ENCODE results near the gene UBQLN4.

DNA sequence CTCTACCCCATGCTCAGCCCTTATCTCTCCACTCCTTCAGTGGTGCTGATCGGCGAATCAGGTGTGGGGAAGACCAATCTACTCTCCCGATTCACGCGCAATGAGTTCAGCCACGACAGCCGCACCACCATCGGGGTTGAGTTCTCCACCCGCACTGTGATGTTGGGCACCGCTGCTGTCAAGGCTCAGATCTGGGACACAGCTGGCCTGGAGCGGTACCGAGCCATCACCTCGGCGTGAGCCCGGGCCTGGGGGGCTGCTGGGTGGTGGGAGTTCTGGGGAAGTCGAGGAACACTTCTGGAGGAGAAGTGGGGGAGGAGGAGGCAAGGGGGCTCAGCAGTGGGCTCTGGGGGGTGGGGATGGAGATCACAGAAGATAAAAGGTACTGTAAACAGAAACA, 12.3 kb upstream of the UBQLN4 start:
- TF ChIP-seq, protein P1, sequence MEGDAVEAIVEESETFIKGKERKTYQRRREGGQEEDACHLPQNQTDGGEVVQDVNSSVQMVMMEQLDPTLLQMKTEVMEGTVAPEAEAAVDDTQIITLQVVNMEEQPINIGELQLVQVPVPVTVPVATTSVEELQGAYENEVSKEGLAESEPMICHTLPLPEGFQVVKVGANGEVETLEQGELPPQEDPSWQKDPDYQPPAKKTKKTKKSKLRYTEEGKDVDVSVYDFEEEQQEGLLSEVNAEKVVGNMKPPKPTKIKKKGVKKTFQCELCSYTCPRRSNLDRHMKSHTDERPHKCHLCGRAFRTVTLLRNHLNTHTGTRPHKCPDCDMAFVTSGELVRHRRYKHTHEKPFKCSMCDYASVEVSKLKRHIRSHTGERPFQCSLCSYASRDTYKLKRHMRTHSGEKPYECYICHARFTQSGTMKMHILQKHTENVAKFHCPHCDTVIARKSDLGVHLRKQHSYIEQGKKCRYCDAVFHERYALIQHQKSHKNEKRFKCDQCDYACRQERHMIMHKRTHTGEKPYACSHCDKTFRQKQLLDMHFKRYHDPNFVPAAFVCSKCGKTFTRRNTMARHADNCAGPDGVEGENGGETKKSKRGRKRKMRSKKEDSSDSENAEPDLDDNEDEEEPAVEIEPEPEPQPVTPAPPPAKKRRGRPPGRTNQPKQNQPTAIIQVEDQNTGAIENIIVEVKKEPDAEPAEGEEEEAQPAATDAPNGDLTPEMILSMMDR (IDR thresholded peaks at IDR 0.05), result no peak
- TF ChIP-seq EZH2phosphoT487 (IDR thresholded peaks at IDR 0.05), result no peak
